Neural cell (in vitro differentiated cells): ENCODE results near the gene MLX. TPM values are rescaled to one million over a fixed set of nuclear protein-coding genes. Genes with fewer than 3 reads are reported as not detected.

Experiments used
- H2AFZ ChIP-seq: fragments of 200-600, 300-800 bp; sonication (generic), shearing (Covaris generic); 2 replicates; pipeline ENCODE4 v1.6.0; 2014; ENCODE audit warnings: low read depth, mild to moderate bottlenecking, antibody characterized with exemption, low read length, moderate library complexity
- H3F3A ChIP-seq: fragments of 200-600 bp; shearing (Covaris generic); 2 replicates; pipeline ENCODE4 v1.6.1; 2016; ENCODE audit warnings: mild to moderate bottlenecking, moderate library complexity, mixed read lengths, antibody characterized with exemption, low read length; ENCODE audit not compliant: insufficient read depth, poor library complexity, severe bottlenecking
- H3K27ac ChIP-seq: fragments of 200-600, 300-800 bp; sonication (generic), shearing (Covaris generic); 2 replicates; pipeline ENCODE4 v1.5.1; 2014; ENCODE audit warnings: mild to moderate bottlenecking, low read length, moderate library complexity
- H3K27me3 ChIP-seq: fragments of 300-800, 200-600 bp; sonication (generic), shearing (Covaris generic); 2 replicates; pipeline ENCODE4 v1.6.0; 2014; ENCODE audit warnings: mild to moderate bottlenecking, low read depth, low read length, moderate library complexity; ENCODE audit not compliant: insufficient read depth
- H3K36me3 ChIP-seq: fragments of 300-800, 200-600 bp; sonication (generic), shearing (Covaris generic); 2 replicates; pipeline ENCODE4 v1.5.1; 2014; ENCODE audit warnings: mild to moderate bottlenecking, antibody characterized with exemption, low read length, moderate library complexity; ENCODE audit not compliant: insufficient read depth
- H3K4me2 ChIP-seq: fragments of 300-800, 200-600 bp; sonication (generic), shearing (Covaris generic); 2 replicates; pipeline ENCODE4 v1.6.0; 2014; ENCODE audit warnings: mild to moderate bottlenecking, low read length
- H3K4me3 ChIP-seq: fragments of 300-800, 200-600 bp; sonication (generic), shearing (Covaris generic); 2 replicates; pipeline ENCODE4 v1.5.1; 2014; ENCODE audit warnings: mild to moderate bottlenecking, low read length, moderate library complexity
- H3K79me2 ChIP-seq: fragments of 200-600 bp; shearing (Covaris generic); replicated peaks from 2 replicates; pipeline ENCODE4 v1.6.0; 2014; ENCODE audit warnings: mild to moderate bottlenecking, low read length, moderate library complexity; ENCODE audit not compliant: insufficient read depth
- H3K9ac ChIP-seq: fragments of 300-800, 200-600 bp; sonication (generic), shearing (Covaris generic); 2 replicates; pipeline ENCODE4 v1.6.1; 2016; ENCODE audit warnings: mild to moderate bottlenecking, low read length, mixed read lengths
- H3K9me2 ChIP-seq: fragments of 200-600 bp; shearing (Covaris generic); 2 replicates; pipeline ENCODE4 v1.6.1; 2016; ENCODE audit warnings: mild to moderate bottlenecking, low read length, mixed read lengths; ENCODE audit not compliant: insufficient read depth
- H3K9me3 ChIP-seq: fragments of 200-600, 300-800 bp; sonication (generic), shearing (Covaris generic); 2 replicates; pipeline ENCODE4 v1.6.1; 2016; ENCODE audit warnings: mild to moderate bottlenecking, mixed run types, low read length, moderate library complexity, mixed read lengths
- H4K20me1 ChIP-seq: fragments of 200-600 bp; shearing (Covaris generic); 2 replicates; pipeline ENCODE4 v1.6.1; 2016; ENCODE audit warnings: mild to moderate bottlenecking, mixed run types; ENCODE audit not compliant: insufficient read depth
- EP300 ChIP-seq: fragments of 450-650 bp; conservative IDR thresholded peaks from 2 replicates; pipeline ENCODE4 v1.6.1; 2014; ENCODE audit warnings: antibody characterized with exemption, mild to moderate bottlenecking, moderate library complexity; ENCODE audit not compliant: poor library complexity, severe bottlenecking
- EZH2 ChIP-seq: fragments of 200-600, 300-800 bp; shearing (Covaris generic), sonication (generic); IDR thresholded peaks from 2 replicates; pipeline ENCODE4 v1.6.1; 2014; ENCODE audit warnings: antibody characterized with exemption, low read length, borderline replicate concordance, mild to moderate bottlenecking; ENCODE audit not compliant: insufficient read depth, poor library complexity, severe bottlenecking
- MXI1 ChIP-seq: fragments of 450-650 bp; conservative IDR thresholded peaks from 2 replicates; pipeline ENCODE4 v1.6.1; 2014; ENCODE audit warnings: antibody characterized with exemption, mild to moderate bottlenecking; ENCODE audit not compliant: poor library complexity, severe bottlenecking
- POLR2AphosphoS5 ChIP-seq: IDR thresholded peaks from 2 replicates; pipeline ENCODE4 v1.6.1; 2012
- RAD21 ChIP-seq: fragments of 450-650 bp; conservative IDR thresholded peaks from 2 replicates; pipeline ENCODE4 v1.6.1; 2014; ENCODE audit warnings: antibody characterized with exemption, mild to moderate bottlenecking, moderate library complexity
- SMC3 ChIP-seq: fragments of 450-650 bp; conservative IDR thresholded peaks from 2 replicates; pipeline ENCODE4 v1.6.1; 2014; ENCODE audit warnings: antibody characterized with exemption, mild to moderate bottlenecking, moderate library complexity; ENCODE audit not compliant: poor library complexity
- TAF1 ChIP-seq: IDR thresholded peaks from 2 replicates; pipeline ENCODE4 v1.6.1; 2012; ENCODE audit warnings: low read depth
- polyA plus RNA-seq: library from polyadenylated mRNA; depleted of rRNA; stranded (reverse); fragments of >200 nt; gene quantifications from 2 replicates; pipeline ENCODE4 v1.2.3, GENCODE V29; 2014
- TF ChIP-seq, protein P1 (sequence below): fragments of 450-650 bp; IDR thresholded peaks from 2 replicates; pipeline ENCODE4 v1.5.1; 2014; ENCODE audit warnings: antibody characterized with exemption, mild to moderate bottlenecking, moderate library complexity; ENCODE audit not compliant: poor library complexity, severe bottlenecking
- TF ChIP-seq, protein P2 (sequence below): IDR thresholded peaks from 2 replicates; pipeline ENCODE4 v1.6.1; 2012; ENCODE audit warnings: borderline replicate concordance

The MLX gene
- polyA plus RNA-seq, 1 donor from 2014 or later = 47.2 TPM

DNA sequence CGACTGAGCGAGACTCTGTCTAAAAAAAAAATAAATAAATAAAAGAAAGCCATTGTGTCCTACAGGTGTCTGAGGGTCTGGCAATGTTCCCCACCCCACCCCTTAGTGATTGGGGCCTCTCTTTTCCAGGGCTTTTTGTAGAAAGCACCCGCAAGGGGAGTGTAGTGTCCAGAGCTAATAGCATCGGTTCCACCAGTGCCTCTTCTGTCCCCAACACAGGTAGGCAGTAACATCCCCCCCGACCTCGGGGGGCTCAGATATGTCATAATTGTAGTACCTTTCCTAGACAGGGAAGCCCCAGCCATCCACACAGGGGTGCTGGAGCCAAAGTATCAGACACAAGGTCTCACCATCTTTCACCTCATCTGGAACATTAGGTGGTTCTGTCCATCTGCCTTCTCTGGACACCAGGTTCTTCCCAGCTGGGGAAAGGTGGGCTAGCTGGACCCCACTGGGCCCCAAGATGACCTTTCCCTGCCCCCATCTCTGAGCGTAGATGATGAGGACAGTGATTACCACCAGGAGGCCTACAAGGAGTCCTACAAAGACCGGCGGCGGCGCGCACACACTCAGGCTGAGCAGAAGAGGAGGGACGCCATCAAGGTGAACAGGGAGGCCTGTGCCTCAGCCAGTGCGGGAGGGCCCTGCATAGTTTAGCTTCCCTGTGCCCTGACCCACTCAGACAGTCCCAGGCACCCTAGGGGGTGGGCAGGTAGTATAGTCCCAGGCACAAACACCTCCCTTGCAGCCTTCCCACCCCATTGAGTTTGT, 1.6 kb downstream of the MLX start:
- Histone ChIP-seq H3K4me3 (no peak overlapping the region), H3K9me3 (no peaks in the 10 kb centered on the region), H3K27me3 (no peaks in the 10 kb centered on the region), H3K79me2 (peaks cover 6% of the 10 kb centered on the region), H2AFZ (no peak overlapping the region), H3F3A (no peaks in the 10 kb centered on the region), H3K27ac (no peak overlapping the region), H3K9ac (no peak overlapping the region), H4K20me1 (no peaks in the 10 kb centered on the region), H3K4me2 (no peak overlapping the region), H3K9me2 (no peaks in the 10 kb centered on the region), H3K36me3 (peaks cover 7% of the 10 kb centered on the region)
- TF ChIP-seq EP300 (no peak), TAF1 (no peak), POLR2AphosphoS5 (no peak), SMC3 (no peak), MXI1 (no peak), RAD21 (no peak), EZH2 (no peak)
- TF ChIP-seq, protein P1, sequence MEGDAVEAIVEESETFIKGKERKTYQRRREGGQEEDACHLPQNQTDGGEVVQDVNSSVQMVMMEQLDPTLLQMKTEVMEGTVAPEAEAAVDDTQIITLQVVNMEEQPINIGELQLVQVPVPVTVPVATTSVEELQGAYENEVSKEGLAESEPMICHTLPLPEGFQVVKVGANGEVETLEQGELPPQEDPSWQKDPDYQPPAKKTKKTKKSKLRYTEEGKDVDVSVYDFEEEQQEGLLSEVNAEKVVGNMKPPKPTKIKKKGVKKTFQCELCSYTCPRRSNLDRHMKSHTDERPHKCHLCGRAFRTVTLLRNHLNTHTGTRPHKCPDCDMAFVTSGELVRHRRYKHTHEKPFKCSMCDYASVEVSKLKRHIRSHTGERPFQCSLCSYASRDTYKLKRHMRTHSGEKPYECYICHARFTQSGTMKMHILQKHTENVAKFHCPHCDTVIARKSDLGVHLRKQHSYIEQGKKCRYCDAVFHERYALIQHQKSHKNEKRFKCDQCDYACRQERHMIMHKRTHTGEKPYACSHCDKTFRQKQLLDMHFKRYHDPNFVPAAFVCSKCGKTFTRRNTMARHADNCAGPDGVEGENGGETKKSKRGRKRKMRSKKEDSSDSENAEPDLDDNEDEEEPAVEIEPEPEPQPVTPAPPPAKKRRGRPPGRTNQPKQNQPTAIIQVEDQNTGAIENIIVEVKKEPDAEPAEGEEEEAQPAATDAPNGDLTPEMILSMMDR = no peak
- TF ChIP-seq, protein P2, sequence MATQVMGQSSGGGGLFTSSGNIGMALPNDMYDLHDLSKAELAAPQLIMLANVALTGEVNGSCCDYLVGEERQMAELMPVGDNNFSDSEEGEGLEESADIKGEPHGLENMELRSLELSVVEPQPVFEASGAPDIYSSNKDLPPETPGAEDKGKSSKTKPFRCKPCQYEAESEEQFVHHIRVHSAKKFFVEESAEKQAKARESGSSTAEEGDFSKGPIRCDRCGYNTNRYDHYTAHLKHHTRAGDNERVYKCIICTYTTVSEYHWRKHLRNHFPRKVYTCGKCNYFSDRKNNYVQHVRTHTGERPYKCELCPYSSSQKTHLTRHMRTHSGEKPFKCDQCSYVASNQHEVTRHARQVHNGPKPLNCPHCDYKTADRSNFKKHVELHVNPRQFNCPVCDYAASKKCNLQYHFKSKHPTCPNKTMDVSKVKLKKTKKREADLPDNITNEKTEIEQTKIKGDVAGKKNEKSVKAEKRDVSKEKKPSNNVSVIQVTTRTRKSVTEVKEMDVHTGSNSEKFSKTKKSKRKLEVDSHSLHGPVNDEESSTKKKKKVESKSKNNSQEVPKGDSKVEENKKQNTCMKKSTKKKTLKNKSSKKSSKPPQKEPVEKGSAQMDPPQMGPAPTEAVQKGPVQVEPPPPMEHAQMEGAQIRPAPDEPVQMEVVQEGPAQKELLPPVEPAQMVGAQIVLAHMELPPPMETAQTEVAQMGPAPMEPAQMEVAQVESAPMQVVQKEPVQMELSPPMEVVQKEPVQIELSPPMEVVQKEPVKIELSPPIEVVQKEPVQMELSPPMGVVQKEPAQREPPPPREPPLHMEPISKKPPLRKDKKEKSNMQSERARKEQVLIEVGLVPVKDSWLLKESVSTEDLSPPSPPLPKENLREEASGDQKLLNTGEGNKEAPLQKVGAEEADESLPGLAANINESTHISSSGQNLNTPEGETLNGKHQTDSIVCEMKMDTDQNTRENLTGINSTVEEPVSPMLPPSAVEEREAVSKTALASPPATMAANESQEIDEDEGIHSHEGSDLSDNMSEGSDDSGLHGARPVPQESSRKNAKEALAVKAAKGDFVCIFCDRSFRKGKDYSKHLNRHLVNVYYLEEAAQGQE = no peak

DNA sequence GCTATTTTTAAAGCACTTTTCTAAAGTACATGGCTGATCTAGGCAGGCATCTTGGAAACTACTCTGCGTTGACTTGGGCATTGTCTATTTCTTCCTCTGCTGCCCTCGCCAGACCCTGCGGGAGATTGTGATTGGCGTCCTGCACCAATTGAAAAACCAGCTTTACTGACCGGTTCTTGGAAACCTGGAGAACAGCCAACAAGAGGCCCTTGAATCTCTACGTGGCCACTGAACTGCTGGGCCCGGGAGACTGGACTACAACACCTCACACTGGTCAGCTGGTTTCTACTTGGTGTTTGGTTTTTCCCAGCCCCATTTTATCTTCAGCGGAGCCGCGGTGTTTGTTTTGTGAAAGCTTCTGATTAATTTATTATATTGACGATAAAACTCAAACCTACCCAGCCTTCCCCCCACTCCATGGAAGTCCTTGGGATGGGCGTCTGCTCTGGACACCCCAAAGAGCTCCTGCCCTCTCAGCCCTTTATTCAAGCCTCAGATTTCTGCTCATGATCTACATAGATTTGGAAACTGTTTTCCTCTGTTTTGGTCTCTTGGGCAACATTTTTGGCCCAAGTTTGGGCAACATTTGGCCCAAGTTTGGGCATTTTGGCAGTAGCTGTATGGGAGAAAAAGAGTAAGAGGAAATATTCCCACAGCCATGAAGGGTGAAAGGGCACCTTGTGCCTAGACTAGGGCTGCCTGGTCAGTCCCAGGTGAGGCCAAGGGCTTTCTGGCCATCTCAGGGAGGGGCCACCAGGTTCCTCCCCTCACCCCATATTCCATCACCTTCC, 4.7 kb downstream of the MLX start:
- no peak overlapping the region for H3K4me3 ChIP-seq
- TF ChIP-seq, protein P1 = no peak
- TF ChIP-seq TAF1 = no peak
- TF ChIP-seq, protein P2 = no peak
- TF ChIP-seq SMC3 = no peak
- no peak for TF ChIP-seq POLR2AphosphoS5
- TF ChIP-seq RAD21 = no peak
- no peak for TF ChIP-seq EZH2
- TF ChIP-seq EP300 = no peak
- TF ChIP-seq MXI1 = no peak
- H4K20me1 ChIP-seq = no peaks in the 10 kb centered on the region
- H3F3A ChIP-seq = no peaks in the 10 kb centered on the region
- H3K9me2 ChIP-seq = no peaks in the 10 kb centered on the region
- no peak overlapping the region for H3K4me2 ChIP-seq
- H3K79me2 ChIP-seq = peaks cover 14% of the 10 kb centered on the region
- no peak overlapping the region for H3K9ac ChIP-seq
- H3K9me3 ChIP-seq = no peaks in the 10 kb centered on the region
- peaks cover 7% of the 10 kb centered on the region for H3K36me3 ChIP-seq
- no peak overlapping the region for H2AFZ ChIP-seq
- no peak overlapping the region for H3K27ac ChIP-seq
- H3K27me3 ChIP-seq = no peaks in the 10 kb centered on the region
